GM21619 (cell line): Measurements from ENCODE around the gene YPEL3.
"Not testable (repeated sequence)": the region's sequence is repeated elsewhere in the genome, so short reads cannot be mapped to it uniquely, and the experiment has no call there.

Source experiments
- ATAC-seq: cut with Tn5 transposase; IDR thresholded peaks from one replicate; pipeline ENCODE4 v1.9.1; 2021; ENCODE audit not compliant: unreplicated experiment

The YPEL3 gene

DNA sequence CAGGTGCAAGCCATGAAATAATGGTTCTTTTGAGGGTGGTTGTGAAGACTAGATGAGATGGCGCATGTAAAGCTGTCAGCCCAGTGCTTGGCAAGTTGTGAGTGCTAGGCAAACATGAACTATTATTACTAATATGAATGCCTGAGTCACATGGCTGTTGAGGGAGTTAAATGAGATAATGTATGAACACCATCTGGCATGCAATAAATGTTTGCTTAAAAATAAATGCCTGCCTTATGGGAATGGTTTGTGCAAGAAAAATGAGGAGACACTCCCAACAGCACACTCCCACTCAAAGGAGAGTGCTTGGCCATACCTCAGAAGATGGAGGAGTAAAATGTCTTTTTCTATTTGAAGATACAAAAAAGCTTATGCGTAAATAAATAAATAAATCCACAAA lies 23.4 kb upstream of the YPEL3 start:
- ATAC-seq, result no peak

GRCh38 chr16:30117768-30118167 lies 21.8 kb upstream of the YPEL3 start:
- ATAC-seq, result no peak

GRCh38 chr16:30116291-30117207 lies 20.5 kb upstream of the YPEL3 start:
- no peak for ATAC-seq

GRCh38 chr16:30115238-30115637 lies 19.2 kb upstream of the YPEL3 start:
- no peak for ATAC-seq

DNA sequence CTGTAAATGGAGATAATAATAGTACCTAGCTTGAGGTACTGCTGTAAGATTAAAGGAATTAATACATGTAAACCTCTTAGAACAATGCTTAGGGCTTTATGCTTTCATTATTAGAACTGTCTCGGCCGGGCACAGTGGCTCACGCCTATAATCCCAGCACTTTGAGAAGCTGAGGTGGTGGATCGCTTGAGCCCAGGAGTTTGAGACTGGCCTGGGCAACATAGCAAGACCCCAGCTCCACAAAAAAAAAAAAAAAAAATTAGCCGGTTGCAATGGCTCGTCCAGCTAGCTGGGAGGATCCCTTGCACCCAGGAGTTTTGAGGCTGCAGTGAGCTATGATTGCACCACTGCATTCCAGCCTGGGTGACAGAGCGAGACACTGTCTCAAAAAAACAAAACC lies 18.8 kb upstream of the YPEL3 start:
- not testable (repeated sequence) for ATAC-seq

GRCh38 chr16:30114411-30114810 lies 18.4 kb upstream of the YPEL3 start:
- ATAC-seq, result no peak

DNA sequence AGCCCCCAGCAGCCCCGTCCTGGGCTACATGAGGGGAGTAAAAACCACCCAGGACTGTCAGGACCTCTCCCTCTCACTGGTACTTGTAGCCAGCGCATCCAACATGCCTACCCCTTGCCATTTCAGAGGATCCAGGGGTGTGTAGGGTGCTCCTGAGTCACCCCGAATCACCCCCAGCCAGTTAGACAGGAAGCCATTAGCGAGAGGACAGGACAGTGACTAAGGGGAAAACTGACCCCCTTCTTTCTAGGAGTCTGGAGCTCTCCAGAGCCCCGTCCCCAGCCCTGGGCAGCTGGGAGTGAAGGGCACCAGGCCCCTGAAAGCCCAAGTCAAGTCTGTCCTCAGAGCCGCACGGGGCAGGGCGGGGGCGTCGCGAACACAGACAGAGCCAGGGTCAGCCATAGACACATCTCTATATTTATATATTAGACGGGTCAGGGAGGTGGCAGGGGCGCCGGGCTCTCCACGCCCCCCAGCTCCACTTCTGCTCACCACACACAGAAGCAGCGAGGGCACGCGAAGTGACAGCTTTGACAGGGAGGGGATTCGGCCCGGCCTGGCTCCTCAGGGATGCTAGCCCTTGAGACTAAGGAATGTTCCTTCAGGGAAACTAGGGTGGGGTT lies 17.8 kb upstream of the YPEL3 start:
- ATAC-seq, result no peak

DNA sequence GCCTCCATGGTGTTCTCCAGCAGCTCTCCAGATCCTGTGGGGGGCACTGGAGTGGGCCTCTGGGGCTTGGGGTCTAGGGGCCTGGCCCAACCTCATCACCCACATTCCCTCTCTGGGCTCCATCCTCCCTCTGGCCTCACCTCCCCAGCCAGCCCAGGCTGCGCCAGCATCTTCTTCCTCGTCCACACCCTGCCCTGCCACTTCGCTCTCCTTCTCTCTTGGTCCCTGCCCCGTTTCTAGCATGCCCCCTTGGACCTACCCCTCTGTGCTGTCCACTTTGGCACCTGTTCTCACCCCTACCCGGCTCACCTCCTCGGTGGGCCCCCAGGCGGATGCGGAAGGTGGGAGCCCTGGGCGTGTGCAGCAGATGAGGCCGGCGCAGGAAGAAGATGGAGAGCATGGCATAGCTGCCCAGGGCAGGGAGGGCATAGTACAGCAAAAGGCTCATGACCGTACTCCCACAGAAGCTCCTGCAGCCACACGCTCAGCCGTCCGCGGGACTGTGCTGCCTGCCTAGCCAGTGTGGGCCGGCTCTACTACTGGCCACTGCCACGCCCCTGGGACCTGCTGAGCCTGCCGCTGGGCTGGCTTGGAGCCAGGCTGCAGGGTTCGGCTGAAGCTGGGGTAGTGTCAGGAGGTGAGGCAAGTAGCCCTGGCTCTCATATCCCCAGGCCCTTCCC lies 17.2 kb upstream of the YPEL3 start, which contains the start of gene GDPD3:
Gene GDPD3 (minus strand): TSS at position 507 of the 680 bp plus-strand sequence. CDS start 59 bp downstream, at position 448.
- ATAC-seq, result no peak

DNA sequence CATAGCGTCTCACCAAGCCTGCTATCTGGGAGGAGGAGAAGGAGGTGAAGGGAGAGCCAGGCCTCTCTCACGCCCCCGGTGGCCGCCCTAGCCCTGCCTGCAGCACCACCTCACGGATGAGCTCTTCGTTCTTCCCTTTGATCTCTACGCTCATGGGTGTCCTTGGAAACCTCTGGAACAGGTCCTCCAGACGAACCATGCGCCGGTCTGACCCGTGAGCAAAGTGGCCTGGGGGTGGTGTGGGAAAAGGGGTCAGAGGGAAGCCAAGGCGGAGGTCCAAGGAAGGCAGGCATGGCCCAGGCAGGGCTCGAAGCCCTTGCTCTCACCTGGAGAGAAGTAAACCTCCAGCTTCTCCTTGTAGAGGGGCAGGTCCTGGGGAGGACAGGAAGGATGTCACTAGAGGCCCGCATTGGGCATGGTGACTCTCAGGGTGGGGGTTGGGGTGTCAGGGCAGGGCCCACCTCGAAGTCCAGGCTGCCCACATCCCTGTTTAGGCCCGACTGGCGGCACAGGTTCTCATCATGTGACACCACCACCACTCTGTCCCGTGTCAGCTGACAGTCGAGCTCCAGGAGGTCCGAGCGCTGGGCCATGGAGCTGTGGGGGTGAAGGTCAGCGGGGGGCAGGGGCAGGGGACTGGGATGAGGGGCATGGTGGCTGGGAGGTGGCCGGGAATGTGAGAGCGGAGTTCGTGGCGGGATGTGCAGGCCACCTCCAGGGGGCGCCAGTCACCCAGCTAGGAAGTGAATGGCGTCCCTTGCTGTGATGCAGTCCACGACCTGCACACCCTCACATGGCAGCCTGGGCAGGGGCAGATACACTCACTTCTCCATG lies 16.4 kb upstream of the YPEL3 start:
- no peak for ATAC-seq

DNA sequence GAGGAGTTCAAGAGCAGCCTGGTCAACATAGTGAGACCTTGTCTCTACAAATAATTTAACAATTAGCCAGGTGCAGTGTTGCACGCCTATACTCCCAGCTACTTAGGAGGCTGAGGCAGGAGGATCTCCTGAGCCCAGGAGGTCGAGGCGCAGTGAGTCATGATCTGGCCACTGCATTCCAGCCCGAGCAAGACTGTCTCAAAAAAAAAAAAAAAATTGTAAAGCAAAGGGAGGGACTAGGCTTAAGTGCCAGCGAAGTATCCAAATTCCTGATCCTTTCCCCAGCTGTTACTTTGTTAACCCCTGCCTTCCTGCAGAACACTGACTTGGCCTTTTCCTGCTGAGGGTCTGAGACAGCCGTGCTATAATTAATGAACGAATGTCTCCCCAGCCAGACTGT lies 14.6 kb upstream of the YPEL3 start:
- ATAC-seq, result no peak

DNA sequence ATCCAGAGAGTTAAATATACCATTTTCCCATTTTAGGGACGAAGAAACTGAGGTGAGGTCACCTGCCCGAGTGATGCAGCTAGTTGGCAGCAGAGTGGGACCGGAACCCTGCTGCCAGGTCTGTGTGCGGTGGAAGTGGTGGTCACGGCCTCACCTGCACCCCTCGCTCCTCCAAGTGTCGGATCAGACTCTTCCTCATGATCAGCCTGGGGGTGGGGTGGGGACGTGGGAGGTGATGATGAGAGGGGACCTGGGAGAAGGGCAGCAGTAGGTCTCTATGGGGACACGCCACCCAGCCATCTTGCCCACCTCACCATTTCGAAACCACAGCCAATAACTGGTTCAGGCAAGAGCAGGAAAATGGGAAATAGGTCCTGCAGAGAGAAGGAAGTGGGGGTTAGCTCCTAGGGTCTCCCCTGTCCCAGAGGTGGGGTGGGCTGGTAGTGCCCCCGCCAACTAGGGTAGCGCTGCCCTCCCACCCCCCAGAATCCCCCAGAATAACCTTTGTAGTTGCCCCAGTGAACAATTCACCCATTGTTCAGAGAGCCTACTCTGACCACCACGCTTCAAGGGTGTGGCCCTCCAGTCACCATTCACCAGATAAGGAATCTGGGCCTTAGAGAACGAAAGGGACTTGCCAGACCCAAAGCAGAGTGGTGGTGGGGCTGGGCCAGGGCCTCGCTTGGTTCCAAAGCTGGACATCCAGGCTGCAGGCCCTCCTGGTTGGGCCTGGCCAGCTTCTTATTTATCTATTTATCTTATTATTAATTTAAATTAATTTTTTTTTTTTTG lies 12.2 kb upstream of the YPEL3 start:
- no peak for ATAC-seq

DNA sequence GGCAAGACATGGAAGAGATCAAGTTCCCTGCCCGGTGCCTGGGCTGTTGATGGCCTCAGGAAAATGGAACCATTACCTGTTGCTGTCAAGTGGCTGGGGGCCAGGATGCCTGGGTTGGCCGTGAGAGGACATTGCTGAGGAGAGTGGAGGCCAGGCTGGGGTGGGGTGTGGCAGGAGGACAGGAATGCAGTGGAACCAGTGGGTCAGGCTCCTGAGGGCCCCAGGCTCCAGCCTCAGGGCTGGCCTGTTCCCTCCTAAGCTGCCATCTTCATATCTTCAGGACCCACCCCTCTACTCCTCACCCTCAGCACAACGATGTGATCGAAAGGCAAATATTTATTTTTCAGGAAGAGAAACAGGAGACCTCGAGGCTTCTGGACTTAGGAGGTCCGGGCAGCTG lies 8.5 kb upstream of the YPEL3 start:
- no peak for ATAC-seq

DNA sequence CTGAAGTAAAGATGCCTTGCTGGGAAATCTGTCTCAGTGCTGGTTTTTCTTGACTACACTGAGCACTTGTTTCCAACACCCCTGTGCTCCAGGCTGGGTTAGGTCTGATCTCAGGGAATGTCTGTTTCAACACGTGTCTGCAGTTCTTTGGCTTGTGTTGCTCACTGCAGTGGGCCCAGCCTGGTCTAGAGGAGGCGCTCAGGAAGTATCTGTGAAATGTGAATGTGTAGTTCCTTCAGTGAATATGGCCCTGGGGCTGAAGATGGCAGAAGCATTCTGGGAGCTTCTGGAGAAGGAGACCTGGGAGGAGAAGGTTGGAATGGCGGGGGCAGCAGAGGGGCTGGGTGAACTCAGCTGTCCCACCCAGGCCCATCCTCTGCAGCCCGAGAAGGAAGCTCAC lies 8.1 kb upstream of the YPEL3 start:
- no peak for ATAC-seq

- ATAC-seq, result no peak
These were observed 1.0 kb upstream of the YPEL3 start for GRCh38 chr16:30096862-30097563.

GRCh38 chr16:30095166-30096078 lies 591 bp downstream of the YPEL3 start:
- no peak for ATAC-seq

DNA sequence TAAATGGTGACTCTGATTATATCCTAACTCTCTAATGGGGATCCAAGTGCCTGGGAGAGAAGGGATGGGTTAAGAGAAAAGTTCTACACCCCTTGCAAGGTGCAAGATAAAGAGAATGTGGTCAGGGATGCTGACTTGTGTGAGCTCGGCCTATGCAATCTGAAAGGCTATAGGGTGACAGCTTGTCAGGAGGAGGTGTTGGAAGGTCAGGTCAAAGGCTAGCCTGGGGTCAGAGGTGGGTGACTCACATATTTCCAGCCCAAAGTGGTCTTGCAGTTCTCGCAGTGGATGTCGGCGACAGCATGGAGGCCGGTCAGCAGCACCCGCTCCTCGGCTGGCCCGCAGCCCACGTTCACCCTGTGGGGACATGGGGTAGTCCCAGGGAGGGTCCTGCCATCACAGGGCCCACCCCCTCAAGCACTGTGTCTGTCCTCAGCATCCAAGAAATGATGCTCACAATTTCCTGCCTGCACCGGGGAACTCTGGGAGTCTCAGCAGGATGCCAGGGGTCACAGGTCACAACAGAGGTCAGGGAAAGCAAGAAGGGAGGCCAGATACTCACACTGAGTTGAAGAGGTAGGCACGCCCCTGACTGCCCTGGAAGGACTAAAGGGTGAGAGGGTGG lies 1.4 kb downstream of the YPEL3 start:
- no peak for ATAC-seq

GRCh38 chr16:30092373-30093010 lies 3.5 kb downstream of the YPEL3 start:
- peak; percentile 47 for ATAC-seq
